GM21717 (cell line): ENCODE measurements around the gene NLGN1.

Experiments
- ATAC-seq: cut with Tn5 transposase; IDR thresholded peaks from one replicate; pipeline ENCODE4 v1.9.1; 2021; ENCODE audit warnings: mild to moderate bottlenecking, moderate library complexity; ENCODE audit not compliant: unreplicated experiment

Gene NLGN1

DNA sequence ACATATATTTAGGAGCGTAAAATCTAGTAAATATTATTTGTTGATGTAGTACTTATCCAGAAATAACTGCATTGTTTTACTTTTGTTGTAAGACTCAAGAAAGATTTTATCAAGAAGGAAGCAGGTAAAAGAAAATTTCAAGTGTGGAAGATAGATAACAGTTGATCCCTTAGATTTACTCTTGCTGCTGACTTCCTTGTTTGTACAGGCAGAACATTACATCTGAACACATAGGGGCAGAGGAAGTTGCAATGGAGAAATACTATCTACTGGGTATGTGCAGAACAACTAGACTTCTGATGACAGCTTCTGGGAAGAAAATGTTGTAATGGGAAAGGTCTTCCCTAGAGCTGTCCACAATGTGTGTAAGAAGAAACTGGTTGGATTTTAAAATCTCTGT lies 350.6 kb downstream of the NLGN1 start:
- no peak for ATAC-seq

DNA sequence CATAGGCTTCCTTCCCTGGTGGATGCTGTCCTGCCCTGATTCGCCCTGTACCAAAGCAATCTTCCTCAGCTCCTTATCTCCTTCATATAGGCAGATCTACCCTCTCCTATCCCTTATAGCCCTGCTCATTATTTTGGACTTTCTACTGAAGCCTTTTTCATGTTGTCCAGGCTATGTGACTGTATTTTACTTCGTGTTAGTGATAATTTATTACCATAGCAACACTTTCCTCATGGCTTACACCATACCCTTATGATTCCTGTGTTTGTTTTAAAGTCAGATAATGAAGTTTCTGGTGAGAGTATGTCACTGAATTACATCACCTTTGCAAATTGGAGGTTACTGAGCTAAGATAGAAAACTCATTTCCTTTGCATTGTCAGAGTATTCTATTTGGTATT lies 352.6 kb downstream of the NLGN1 start:
- no peak for ATAC-seq

DNA sequence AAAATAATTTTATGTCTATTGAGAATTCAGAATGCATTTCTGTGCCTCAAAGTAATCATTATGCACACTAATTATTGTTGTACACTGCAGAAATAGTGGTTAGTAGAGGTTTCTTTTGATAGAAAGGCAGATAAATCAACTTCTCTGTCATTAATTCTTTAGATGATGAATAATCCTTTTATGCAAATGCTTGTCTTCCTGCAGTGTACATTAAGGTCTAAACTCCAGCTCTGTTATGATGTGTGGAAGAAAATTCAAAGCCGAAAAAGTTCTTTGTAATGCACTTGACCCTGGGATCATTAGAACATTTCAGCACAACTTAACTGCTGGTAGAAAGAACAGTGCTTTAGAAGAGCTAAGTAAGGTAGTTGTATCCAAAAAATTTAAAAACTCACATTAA lies 353.0 kb downstream of the NLGN1 start:
- ATAC-seq, result no peak

DNA sequence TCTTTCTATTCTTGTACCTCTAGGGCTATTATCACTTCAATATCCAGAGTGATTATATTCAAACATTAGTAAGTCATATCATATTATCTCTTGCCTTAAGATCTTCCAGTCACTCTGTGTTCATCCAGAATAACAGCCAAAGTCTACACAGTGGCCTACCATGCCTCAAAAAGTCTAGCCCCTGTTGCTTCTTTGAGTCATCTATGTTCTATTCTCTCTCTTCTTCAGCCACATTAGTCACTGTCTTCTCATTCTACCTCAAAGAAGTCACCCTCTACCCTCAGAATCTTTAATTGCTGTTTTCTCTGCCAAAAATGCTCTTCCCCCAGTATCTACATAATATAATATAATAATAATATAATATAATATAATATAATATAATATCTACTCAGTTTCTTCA lies 356.0 kb downstream of the NLGN1 start:
- no peak for ATAC-seq

DNA sequence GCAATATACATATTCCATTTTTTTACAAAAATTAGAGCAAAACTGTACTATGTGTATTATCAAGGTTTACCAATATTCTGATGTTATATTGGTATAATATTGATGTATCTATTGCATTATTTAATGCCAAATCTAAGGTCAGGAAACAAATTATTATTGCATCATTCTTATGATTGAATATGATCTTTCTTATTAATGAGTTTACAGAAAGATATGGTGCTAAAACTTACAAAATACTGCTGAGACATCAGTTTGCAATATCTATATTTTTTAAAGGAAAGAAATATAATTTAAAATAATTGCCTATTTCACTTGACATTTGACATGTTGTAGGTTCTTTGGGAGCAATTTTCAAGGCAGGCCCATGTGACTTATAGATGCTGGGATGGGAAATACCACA lies 357.6 kb downstream of the NLGN1 start:
- ATAC-seq, result no peak

DNA sequence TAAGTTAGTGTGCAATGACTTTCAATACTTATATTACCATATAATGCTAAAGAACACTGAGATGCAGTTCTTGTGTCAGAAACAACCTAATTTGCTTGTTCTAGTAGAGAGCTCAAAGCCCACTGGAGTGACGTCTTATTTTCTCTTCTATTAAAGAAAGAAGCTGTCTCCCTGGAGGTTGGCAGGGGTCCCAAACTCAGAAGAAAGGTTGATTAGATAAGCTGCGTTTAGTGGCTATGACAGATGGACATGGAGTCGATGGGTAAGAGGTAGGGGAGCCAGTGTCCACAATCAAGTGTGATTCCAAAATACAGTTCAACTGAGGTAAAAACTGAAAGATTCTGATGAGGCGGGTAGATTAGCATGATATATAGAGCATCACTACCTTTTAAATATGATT lies 363.6 kb downstream of the NLGN1 start:
- no peak for ATAC-seq

DNA sequence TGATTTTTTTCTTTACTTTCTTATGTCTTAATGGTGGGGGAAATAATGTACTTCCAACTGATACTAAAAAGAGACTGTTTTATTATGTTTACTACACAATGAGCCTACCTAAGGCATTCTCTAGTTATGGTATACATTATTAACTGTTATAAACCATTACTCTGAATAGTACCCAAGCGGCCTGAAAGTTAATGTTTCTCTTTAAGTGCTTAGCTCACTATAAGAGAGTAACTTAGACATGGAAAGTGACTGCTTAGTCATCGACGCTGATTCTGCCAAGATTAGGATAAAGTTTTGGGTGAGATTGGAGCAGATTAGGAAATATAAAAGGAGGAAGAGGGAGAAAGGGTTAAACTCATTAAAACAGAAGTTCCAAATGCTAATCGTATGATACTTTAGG lies 365.0 kb downstream of the NLGN1 start:
- ATAC-seq, result no peak

DNA sequence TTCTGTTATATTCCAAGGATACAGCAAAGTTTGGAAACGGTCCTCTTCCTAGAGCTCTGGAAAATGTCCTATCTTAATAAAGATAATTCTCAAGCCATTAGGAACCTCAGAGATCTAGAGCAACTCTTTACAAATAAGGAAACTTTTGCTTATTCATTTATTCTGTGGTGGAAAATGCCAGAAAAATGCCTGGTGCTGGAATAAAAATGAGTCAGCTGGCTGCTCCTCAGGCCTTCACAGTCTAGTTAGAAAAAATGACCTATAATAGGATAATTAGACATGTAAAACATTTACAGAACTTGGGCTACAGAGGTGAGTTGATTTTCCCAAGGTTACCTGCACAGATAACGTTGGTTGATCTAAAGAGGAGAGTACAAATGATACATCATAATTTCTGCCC lies 372.5 kb downstream of the NLGN1 start:
- ATAC-seq, result no peak

DNA sequence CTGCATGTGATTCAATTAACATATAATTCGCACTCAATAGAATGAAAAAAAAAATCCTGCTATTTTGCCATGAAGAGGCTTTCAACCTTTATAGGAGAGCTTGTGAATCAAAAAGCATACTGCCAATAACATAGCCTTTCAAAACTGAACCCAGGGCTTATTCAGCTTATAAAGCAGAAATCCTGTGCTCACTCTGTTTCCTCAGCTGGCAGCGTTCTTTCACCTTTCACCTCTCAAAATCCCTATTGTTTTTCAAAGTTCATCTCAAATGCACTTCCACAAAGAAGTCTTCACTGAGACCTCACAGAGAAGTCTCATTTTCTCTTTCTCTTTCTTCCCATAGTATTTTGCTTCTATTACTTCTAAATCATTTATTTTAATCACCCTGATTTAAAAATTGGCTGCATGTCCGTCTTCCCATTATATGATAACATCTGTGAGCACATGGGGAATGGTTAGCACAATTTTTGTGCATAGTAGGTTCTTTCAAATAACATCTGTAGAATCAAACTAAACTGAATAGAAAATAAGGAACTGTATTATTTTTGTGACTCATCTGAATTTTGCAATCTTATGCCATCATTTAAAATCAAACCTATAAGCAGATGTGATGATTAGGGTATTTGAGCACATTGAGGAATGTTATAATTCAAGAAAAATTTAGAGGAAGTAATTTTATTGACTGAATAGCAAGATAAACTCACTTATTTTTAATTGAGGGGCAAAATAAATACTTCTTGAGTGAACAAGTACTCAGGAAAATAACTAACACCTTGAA lies 373.4 kb downstream of the NLGN1 start:
- ATAC-seq, result no peak

DNA sequence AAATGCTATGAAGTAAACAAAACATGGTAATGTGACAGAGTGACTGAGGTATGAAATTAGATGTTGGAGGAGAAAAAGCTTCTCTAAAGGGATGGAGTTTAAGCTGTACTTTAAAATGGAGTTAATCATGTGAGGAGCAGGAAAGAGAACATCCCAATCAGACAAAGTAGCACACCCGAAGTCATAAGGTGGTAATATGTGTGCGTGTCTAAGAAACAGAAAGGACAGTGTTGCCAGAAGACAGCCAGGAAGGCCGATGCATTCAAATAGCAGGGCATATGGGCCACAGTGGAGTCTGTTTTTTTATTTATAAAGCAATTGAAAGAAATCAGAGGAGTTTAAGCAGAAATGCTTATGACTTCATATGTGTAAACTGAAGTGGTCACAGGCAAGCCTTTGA lies 376.3 kb downstream of the NLGN1 start:
- ATAC-seq, result no peak

DNA sequence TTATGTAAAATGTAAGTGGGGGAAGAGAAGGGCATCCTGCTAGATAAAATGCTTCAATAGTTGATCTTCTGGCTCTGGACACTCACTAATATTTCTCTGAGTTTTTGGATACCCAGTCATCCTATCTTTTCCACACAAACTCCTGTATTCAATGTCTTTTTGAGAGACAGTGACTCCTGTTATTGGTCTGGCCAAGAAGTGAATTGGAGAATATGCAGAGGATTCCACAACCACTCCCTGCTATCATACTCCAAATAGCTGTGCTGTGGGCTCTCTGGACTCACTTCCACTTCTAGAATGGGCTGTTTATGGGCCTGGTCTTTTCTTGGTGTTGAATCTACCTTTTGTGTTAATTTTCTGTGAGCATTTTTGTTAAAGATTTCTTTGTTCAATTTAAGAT lies 376.8 kb downstream of the NLGN1 start:
- ATAC-seq, result no peak

DNA sequence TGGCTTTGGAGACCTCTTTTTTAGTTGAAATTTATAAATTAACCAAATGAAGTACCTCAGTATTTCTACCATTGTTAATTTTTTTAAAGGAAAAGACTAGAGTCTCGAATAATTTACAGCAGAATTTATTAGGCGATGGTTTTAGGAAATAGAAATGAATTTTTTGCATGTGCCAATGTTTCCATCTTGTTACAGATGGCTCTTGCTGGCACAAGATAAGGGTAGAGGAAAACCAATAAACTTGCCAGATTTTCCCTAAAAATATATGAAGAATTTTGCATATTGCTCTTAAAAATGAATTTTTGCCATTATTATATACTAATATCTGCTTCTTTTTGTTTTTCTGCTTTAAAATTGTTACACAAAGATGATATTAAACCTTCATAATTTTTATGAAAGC lies 380.7 kb downstream of the NLGN1 start:
- no peak for ATAC-seq

DNA sequence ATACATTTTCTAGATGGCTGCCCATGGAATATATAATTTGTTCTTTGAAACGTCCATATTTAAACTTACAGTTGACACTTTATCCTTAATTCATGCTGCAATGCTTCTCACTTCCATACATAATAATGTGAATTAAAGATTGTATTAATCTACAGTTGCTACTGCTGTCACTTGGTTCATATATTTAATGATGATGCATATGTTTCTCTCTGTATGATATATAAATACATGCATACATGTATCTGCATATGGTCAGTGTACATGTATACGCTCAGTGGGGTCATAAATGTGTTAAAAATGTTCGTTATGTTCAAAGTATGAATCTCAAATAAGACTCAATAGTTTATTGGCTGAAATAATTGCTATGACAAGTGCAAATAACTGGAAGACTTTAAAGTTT lies 382.5 kb downstream of the NLGN1 start:
- no peak for ATAC-seq

DNA sequence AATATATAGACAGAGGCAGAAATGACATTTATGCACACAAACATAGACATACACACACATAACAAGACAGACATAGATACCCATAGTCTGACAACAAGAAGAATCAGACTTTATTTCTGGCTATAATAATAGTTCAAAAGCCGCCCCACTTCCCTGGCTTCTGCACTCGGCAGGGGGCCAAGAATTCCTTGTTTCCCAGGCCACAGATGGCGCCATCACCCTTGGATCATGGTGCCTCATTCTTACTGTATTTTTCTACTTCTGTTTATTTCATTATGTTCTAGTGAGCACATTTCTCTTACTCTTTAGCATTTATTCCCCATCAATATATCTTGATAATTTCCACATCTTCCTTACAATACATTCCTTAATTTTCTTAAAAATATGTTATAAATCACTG lies 387.5 kb downstream of the NLGN1 start:
- no peak for ATAC-seq

DNA sequence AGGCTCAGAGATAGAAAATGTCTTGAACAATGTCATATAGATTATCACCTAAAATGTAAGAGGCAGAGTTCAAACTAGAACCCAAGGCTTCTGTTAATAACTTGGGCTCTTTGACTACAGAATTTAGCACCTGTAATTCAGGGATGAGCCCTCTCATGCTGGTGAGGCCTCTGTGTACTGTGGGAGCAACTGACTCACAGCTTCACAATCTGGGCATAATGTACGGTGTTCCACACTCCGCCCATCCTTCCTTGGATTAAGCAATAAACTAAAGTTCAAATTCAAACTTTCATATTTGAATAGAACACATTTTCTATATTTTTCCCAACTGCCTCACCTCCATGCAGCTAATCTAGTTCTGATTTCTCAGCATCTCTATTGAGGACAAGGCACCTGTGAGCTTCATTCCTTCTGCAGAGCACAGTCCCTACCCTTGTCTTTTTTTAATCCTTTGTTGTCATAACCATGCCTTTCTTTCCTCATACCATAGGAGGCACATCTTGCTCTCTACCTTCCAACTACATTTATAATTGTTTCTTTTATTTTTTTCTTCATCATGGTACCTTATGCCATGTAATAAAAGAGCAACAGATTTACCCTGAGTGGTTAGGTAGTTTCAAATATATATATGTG lies 392.1 kb downstream of the NLGN1 start:
- no peak for ATAC-seq

DNA sequence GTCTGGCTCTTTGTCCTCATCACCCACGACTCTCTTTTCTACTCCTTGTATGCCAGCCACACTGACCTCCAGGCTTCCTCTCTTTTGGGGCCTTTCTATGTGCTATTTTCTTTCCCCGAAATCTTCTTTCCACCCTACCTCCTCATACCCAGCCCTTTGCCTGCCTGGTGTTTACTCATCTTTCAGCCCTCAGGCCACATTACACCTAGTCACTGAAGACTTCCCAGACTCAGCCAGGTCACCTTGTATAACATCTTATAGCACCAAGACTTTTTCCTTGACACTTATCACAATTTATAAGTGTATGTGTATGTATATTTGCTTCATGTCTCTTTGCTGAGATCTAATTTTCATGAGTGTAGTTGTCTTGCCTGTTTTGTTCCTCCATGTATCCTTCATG lies 396.4 kb downstream of the NLGN1 start:
- ATAC-seq, result no peak

DNA sequence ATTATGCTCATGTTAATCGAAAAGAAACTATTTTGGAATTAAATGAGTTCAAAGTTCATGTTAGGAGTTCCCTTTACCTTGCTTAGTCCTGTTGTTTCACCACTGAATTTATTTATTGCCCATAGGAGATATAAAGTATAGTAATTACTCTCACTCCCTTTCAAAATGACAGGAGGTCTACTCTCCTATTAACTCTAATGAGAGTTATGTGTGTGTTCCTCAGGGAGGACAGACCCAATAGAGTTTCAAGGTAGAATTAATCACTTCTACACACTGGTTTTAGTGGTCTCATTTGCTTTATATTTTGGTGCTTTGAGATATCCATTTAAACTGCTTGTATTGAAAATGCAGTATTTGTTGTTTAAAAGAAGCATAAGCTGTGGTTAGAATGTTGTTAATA lies 398.9 kb downstream of the NLGN1 start:
- no peak for ATAC-seq

DNA sequence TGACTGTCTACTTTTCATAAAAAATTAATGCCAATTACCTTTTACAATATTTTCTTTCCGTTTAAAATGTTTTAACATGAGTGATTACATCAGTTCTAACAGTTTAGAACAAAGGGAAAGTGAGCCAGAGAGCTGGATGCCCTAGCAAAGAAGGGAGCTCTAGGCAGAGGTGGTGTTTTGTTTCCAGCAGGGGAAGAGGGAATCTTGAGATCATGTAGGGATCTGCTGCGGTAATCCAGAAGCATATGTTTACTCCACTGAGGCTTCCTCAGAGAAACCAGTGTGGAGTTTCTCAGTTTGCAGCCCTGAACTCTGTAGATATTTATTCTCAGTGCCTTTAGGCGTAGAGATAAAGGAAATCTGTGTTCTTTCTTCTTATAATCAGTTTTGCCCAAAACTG lies 399.3 kb downstream of the NLGN1 start:
- ATAC-seq, result no peak

DNA sequence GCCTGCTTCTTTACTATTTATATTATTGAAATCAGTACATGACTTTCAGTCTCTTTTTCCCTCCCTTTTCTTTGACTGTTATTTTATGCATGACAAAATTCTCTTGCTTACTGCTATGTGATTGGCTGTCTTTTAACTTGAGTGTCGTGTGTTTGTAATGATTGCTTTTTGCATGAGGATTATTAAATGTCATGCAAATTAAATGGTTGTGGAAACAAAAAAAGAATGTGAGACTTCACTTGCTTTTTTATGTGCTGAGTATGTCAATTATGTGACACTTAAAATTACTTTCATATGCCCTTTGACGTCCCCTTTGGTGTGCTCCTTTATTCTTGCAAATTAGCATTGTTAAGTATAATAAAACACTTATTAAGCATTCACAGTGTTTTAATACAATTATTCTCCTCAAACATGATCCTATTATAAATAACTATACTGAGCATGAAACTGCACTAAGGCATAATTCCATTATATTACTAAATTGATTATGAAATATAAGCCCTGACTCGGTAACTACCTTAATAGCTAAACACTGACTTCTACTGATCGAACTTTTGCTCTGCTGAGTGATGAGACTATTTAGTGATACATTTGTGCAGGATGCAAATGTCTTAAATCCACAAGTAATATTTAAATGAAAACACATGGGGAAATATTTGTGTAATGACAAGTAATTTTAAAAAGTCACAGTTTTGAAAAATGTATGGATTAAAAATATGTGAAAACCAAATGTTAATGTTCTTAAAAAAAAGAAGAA lies 401.7 kb downstream of the NLGN1 start:
- ATAC-seq, result no peak

DNA sequence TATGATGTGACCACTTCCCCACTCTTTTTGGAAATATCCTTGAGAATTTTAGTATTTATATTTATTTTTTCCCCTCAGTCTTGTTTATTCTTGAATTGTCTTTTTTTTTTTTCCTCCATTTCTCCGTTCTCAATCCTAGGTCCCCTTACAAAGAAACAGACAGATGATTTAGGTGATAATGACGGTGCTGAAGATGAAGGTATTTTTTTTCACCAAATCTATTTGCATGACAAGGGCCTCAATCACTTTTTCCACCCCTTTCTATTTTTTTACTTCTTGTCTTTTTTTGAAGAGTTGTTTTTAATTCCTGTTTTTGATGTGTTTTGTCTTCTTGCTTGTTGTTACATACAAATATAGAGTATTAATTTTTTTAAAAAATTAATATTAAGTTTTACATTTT lies 402.6 kb downstream of the NLGN1 start:
- ATAC-seq, result no peak

DNA sequence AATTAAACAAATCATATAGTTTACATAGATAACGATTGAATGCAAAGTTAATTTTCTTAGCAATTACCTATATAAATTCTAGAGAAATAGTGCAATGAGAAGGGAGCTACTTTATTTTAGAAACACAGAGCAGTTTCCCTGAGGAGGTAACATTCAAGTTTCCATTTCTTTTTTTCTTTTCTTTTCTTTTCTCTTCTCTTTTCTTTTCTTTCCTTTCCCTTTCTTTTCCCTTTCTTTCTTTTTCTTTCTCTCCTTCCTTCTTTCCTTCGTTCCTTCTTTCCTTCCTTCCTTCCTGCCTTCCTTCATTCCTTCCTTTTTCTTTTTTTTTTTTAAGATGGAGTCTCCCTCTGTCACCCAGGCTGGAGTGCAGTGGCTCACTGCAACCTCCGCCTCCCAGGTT lies 417.3 kb downstream of the NLGN1 start:
- no peak for ATAC-seq

DNA sequence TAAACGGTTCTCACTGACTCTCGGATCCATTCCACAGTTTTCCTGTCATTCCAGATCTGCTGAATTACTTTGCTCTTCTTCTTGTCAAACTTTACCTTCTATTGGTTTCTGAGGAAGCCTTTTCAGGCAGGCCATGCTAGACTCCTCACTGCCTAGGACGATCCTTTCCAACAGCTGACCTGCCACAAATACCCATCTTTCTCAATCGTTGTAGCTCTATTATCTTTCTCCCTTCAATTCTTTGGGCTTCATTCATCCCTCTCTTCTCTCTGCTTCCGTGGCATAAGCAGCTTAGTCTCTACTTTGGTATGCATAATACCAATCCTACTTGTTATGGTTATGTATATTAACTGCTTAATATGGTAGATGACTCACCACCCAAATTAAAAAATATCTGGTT lies 421.8 kb downstream of the NLGN1 start:
- ATAC-seq, result no peak
